A549 (cell line): Measurements from ENCODE around the gene QRSL1.

ENCODE experiments used
- CBX2 ChIP-seq: fragments of 200-600 bp; sonication (generic); IDR thresholded peaks from 2 replicates; pipeline ENCODE4 v1.6.1; 2016; ENCODE audit warnings: low read depth, mild to moderate bottlenecking, borderline replicate concordance
- CHD2 ChIP-seq: fragments of 150-350 bp; IDR thresholded peaks from 2 replicates; pipeline ENCODE4 v1.6.1; 2014; ENCODE audit warnings: low read length; ENCODE audit not compliant: partially characterized antibody
- CTCF ChIP-seq: fragments of >200 bp; sonication (Bioruptor Twin); formaldehyde crosslinking; IDR thresholded peaks from 3 replicates; pipeline ENCODE4 v1.5.1; 2016
- MAZ ChIP-seq: fragments of 150-350 bp; IDR thresholded peaks from 2 replicates; pipeline ENCODE4 v1.6.1; 2014; ENCODE audit warnings: antibody characterized with exemption, low read depth, low read length, borderline replicate concordance
- PHF8 ChIP-seq: fragments of 200-600 bp; sonication (generic); IDR thresholded peaks from 2 replicates; pipeline ENCODE4 v1.6.1; 2016; ENCODE audit warnings: low read depth, mild to moderate bottlenecking, antibody characterized with exemption, moderate library complexity, borderline replicate concordance
- POLR2A ChIP-seq: IDR thresholded peaks from 2 replicates; pipeline ENCODE4 v1.6.1; 2012; ENCODE audit warnings: mild to moderate bottlenecking, low read length

- TF ChIP-seq MAZ (no peak), CTCF (no peak; the same call in 2 of the 3 replicates), CBX2 (no peak), CHD2 (no peak), PHF8 (no peak), POLR2A (no peak)
Measured at GRCh38 chr6:106688177-106688951, 59.0 kb downstream of the QRSL1 start.
